Measurements from ENCODE around the gene ZNF423.

ZNF423 gene

DNA sequence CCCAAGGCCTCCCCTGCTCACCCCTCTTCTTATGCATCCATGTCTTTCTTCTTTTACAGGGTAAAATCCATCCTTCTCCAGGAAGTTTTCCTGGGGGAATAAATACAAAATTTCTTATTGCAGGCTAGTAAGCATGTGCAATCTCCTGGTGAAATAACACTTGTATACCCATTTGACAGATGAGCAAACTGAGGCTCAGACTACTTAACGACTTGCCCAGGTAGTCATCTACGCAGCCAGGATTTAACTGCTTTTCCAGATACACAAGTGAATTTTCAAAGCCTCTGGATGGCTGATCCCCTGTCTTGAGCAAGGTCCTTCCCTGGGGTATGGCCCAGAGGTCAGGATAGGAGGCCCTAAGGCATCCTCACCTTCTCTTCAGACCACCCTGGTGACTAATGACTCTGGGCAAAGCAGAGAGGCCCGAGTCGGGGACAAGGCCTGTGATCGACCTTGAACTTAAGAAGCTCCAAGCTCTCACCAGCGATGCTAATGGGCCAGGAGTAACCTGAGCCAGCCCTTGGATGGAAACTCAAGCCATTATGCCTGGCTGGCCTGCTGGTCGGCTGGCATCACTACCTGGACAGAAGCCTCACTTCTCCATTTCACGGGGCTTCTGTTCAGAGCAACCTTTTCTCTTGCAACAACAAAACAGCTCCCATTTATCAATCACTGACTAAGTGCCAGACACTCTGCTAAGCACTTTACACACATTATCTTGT lies 33.1 kb downstream of the ZNF423 start:
- DNase-seq (ENCODE audit: low spot score) = no peak

DNA sequence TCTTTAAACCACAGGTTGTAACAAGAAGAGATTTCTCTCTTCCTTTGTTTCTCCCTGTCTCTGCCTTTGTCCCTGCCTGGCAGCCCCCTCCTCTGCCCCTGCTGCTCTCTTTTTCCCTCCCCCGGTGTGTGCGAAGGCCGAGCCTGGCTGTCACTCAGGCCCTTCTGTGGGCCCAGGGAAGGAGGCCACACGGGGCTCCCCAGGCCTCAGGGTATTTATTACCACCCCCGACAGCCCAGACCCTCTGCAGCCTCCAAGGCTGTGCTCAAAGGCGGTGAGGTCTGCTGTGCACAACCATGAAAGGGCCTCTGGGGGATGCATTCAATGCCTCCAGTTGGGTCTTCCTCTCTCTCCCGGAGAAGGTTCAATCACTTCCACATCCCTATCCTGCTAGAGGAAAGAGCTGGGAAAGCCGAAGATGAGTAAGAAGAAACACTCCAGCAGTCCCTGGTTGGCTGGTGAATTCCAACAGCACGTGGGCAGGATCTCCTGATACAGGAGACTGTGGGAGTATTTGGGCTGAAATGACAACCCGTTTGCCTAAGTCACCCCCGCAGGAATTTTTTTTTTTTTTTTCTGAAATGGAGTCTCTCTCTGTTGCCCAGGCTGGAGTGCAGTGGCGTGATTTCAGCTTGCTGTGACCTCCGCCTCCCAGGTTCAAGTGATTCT lies 34.2 kb downstream of the ZNF423 start:
- no peak for DNase-seq (ENCODE audit: low spot score)

DNA sequence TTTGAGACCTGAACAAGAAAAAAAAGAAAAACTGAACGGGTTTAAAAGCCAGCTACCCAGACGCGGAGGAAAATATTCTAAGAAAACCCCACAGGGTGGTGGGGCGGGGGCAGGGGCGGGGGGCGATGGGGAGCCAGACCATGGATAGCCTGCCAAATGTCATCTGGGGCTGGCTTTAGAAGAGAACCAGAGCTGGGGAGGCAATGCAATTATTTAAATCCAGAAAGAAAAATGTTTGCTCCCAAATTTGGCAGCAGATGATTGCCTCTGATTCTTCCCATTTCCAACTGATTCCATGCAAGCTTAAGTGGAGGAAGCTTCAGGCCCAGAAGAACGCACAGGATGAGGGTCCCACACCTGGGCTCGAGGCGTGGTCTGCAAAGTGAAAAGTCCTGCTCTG lies 34.8 kb downstream of the ZNF423 start:
- no peak for DNase-seq (ENCODE audit: low spot score)

DNA sequence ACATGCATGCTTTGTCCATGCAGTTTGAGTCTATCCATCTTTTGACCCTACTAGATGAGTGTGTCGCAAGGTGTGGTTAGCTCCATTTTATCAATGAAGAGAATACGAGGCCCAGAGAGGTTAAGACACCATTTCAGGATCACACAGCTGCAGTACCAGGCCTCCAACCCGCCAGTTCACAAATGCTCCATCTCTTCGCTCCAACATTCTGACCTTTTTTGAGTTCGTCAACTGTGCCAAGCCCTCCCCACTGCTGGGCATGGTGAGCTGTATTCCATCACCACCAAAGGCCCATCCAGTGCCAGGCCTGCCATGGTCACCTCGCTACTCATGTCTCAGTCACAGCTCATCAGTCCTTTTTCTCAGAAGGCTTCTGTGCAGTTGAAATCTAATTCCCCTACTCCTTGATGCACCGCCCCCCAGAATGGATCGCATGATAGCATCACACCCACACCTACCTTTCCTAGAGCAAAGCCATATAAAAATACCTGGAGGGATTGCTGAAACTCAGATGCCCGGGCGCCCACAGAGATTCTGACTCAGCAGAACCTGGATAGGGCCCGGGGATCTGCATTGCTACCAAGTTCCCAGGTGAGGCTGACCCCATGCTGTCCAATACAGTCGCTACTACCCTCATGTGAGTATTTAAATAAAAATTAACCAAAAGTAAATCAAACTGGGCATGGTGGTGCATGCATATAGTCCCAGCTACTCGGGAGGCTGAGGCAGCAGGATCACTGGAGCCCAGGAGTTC lies 38.0 kb downstream of the ZNF423 start:
- DNase-seq (ENCODE audit: low spot score) = no peak

DNA sequence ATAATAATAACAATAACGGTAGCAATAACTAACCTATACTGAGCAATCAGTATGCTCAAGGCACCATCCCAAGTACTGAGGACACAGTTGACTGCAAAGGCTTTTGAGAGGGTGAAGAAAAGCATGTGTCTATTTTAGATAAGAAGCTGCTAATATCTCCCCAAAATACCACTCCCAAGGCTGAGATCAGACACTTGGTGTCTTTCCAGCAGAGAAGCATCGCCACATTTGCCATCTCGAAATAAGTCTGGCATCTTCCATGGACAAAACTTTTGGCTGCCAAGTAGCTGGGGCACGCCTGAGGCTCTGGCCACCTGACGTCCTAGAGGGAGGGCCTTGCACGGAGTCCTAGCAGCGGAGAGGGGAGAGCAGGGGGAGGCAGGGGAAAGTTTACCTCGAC lies 39.0 kb downstream of the ZNF423 start:
- DNase-seq (ENCODE audit: low spot score) = no peak

DNA sequence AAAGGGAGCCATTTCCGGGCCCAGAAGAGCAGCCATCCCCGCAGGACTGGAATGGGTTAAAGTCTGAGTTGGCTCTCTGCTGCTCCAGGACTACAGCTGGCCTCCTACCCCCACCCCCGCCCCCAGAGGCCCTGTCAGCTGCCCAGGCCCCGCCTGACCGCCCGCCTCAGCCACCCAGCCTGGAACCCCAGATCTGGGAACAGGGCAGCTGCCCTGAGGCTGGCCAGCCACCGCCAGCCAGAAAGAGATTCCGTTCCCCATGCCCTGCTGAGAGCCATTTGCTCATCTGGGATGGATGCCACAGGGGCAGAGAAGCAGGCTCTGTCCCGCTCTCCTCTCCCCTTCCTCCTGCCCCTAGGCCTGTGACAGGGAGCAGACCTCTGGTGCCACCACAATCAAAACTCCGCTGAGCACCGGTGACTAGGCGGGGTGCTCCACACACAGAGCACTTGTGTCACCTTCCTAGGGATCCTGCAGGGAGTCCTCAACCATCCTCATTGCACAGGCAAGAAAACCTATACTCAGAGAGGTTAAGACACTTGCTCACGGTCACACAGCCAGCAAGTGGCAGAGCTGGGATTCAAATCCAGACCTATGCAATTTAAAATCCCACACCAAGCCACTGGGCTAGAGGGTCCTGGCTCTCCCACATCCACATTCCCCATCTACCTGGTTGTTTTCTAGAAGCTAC lies 44.1 kb downstream of the ZNF423 start:
- no peak for DNase-seq (ENCODE audit: low spot score)

DNA sequence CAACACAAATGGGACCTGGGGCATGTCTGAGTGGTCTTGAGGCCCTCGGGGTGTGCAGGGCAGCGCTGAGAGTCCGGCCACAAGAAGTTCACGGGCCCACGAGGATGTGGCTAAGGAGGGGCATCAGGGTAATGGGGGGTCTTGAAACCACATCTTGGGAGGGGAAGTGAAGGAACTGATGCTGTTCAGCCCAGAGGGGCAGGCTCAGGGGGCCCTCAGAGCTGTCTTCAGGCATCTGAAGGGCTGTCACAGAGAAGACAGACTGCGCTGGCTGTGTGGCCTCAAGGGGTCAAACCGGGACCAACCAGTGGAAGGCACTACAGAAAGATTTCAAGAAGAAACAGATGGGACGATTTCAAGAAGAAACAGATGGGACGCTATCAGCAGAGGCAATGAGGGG lies 45.1 kb downstream of the ZNF423 start:
- no peak for DNase-seq (ENCODE audit: low spot score)

DNA sequence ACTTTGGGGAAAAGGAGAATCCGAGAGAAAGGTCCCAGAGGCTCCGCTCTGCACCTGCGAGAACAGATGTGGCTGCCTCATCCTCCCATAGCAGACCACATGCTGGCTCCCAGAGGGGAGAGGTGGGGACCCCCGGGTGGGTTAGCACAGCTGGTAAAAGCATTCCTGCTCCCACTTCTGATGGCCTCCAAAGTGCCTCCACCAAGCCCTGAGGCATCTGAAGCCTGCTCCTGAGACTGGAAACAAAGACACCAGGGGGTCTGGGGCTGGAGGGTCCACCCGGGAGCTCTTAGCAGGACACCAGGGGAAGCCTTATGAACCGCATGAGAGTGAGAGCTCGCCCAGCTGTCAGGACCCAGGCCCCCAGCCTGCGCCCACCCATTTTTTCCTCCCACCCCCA lies 46.4 kb downstream of the ZNF423 start:
- no peak for DNase-seq (ENCODE audit: low spot score)

DNA sequence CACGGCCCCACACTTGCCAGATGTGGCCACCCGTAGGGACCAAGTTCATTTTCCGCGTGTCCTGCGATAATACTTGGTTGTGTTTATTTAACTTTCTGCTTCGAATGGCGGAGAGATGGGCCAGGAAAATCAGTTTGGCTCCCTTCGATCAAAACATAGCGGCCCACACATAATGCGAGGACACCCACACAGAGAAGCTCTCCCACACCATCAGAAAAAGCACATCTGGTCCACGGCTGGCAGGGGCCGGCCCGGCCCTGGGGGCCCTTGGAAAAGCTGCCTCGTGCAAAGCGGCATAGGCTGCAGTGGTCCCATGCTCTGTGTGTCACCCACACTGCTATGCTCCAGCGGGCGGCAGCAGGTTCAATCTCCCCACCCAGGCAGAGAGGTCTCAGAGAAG lies 46.9 kb downstream of the ZNF423 start:
- DNase-seq (ENCODE audit: low spot score) = no peak

DNA sequence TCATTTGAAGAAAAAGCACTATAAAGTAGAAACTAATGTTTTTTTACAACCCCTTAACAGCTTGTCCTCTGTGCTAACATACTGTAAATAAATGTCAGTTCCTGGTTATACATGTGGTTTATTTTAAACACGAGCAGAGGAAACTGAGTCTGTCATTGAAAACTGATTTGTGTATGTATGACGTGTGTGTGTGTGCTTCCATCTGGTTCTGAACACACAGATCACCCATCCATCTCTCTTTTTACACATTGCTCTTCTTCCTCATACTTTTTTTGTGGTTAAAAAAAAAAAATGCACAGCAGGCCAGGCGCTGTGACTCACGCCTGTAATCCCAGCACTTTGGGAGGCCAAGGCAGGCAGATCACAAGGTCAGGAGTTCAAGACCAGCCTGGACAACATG lies 49.5 kb downstream of the ZNF423 start:
- no peak for DNase-seq (ENCODE audit: low spot score)

DNA sequence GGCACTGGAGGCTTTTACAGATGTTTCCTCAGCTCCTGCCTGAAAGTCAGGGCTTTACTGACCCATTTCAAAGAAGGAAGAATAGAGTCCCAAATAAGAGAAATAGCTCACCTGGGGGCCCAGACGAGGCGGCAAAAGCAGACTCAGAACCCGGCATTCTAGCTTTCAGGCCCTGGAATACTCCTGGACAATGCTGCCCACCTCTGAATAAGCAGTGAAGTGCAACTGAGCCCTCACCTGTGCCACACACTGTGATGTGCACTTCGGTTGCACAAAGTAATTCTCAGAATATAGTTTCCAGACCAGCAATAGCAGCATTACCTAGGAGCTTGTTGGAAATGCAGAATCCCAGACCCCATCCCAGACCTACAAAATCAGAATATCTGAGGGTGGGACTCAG lies 54.6 kb downstream of the ZNF423 start:
- no peak for DNase-seq (ENCODE audit: low spot score)

DNA sequence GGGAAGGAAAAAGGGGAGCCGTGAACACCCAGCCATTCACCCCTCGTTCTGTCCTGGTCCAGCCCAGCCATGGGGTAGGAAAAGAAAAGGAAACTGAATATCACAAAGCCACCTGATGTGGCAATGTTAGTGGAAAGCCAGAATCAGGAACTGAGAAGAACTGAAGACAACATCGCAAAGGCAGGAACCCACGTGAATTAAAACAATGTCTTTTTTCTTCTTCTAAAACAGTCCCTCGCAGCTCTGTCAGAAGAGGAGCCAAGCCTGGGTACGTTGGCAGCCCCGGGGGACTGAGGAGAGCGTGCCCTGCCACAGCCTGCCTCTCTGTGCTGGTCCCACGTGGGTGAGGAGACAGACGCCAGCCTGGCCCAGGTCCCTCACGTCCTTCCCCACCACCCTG lies 55.0 kb downstream of the ZNF423 start:
- no peak for DNase-seq (ENCODE audit: low spot score)

DNA sequence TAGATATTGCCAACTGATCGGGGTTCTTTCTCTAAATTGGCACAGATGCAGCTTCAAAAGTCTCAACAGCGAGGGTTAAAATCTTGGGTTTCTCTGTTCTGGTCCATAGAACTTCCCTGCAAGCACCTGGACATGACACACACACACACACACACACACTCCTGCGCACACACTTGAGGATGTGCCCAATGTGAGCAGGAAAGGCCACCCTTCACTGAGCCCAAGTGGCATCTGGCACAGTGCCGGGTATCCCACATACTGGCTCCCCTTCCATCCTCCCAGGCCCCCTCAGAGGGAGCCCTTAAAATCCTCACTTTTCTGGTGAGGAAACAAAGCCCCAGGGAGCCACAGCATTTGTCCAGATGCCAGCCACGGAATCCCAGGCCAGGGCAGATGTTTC lies 55.5 kb downstream of the ZNF423 start:
- DNase-seq (ENCODE audit: low spot score) = no peak

DNA sequence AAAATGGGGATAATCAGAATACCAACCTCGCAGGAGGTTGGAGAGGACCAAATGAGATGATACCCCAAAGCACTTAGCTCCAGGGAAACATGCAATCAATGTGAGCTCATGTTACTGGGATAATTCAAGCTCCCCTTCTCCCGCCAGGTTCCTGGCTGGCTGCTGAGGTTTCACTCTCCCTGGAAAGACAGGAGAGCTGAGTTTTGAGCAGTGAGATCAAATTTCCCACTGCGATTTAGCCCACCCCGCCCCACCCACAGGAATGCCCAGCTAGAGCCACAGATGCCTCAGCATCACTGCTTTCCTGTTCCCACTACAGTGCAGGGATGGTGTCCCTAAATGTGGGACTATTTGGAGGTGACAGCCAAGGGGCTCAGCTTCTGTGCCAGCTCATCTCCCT lies 56.7 kb downstream of the ZNF423 start:
- DNase-seq (ENCODE audit: low spot score) = no peak

DNA sequence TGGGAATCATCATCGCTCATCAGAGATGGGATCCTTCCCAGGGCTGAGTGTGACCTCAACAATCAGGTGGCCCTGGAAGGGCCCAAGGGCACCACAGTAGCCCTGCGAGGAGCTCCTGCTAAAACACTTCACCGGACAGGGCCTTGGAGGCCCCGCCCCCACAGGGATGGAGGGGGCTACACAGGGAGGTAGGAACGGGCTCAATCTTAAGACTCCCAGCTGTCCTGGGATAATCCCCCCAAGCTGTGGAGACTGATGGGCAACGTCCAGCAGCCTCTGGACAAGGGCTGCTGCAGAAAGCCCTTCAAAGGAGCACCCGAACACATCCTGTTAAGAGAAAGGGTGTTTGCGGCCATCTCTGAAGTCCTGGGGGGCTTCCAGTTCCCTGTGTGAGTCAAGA lies 60.4 kb downstream of the ZNF423 start:
- no peak for DNase-seq (ENCODE audit: low spot score)

DNA sequence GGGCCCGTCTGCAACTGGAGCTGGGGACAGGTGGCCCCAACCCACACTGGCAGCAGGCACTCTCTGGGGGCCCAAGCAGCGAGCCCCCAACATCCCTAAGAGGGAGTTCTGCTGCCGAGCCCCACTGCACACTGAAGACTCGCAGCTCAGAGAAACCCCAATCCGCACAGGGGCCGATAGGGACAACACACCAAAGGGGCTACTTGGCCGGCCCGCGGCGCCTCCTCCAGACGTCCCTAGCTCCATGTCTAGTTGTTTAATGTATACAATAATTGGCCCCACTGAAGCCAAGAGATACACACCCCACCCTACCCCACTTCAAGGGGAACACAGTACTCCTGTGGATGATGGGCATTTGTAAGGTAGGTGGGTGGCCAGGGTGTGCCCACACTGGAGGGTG lies 62.7 kb downstream of the ZNF423 start:
- DNase-seq (ENCODE audit: low spot score) = no peak

DNA sequence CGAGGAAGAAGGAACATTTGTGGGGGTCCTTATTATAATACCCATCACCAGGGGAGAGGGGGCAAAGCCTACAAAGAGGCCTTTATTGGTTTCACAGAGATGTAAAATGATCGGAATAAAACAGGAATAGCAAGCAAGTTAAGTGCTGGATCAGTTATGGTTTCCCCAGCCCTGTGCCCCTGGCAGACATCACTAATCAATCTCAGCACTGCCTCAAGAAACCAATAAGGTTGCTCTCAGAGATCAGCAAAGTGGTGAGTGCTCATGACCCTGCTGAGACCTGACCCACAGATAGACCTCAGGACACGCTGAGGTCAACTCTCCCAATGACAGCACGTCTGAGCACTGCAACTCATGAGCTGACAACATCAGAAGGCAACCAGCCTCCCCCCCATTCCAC lies 66.3 kb downstream of the ZNF423 start:
- no peak for DNase-seq (ENCODE audit: low spot score)

DNA sequence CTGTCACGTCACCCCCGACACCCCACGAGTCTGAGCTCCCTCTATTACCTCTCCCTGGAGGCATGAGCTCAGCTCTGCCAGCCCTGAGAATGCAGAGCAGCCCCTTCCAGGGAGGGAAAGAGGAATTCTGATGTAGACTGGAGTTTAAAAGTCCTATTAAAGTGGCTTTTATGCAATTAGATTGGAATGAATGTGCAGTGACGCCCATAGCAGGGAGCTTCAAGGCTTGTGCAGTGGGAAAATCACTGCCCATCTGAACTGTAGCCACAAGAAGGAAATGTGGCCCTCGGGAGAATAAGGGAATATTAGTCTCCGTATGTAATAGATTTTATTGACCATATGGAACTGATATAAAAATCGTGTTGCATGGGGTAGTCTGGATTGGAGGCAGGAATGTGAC lies 66.9 kb downstream of the ZNF423 start:
- no peak for DNase-seq (ENCODE audit: low spot score)

DNA sequence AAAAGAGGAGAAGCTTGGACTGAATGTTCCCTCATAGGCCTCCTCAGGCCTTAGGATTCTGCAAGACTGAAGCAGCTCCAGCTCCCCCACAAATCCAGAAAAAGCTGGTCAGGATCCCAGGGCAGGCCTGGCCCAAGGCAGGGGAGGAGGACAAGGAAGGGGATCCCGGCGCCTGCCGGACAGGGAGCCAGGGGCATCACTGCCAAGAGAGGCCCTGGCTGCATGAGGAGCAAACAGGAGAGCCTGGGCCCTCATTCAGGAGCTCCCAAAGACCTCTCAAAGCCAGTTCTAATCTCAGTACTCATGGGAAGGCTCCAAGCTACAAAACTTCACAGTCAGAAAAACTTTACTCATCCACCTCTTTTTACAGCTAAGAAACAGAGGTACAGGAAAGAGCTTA lies 67.3 kb downstream of the ZNF423 start:
- no peak for DNase-seq (ENCODE audit: low spot score)

DNA sequence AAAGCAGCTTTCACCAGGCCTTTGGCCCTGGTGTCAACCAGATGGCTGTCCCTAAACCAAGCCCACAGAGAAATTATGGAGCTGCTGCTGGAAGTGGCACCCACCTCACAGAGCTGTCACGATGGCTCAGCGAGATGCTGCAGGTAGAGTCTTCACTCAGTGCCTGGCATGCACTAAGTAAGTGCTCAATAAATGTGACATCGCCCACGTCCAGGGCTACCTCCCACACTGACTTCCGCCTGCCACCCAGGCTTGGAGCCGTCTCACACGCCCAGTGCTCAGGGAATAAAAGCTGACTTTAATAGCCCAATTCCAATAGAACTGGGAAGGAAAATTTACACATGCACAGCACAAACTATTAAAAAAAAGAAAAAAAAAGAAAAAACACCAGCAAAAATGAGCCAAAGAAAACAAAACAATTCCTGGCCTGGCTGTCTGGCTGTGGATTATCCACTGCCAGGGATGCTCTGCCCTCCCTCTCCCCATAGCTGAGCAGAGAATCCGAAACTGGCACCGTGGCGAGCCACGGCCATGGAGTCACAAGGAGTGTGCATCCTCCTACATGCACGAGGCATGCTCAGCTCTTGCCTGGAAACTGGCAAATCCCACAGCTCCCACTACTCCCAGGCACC lies 68.9 kb downstream of the ZNF423 start:
- no peak for DNase-seq (ENCODE audit: low spot score)

DNA sequence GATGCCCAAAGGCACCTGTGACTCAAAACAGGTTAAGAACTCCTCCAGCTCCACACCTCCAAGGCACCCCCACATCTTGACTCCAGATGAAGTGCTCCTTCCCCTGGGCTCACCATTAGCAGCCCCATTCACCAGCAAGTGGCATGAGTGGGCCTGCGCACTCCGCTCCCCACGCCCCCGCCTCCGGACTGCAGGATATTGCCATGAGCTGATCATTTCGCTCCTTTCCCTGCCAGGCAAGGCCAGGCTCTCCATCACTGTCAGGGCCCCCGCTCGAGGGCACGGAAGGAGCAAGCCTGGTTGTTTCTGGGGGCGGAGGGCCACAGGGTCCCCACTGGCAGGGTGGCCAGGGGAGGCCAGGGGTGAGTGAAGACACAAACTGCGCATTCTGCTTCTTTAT lies 69.9 kb downstream of the ZNF423 start:
- no peak for DNase-seq (ENCODE audit: low spot score)

DNA sequence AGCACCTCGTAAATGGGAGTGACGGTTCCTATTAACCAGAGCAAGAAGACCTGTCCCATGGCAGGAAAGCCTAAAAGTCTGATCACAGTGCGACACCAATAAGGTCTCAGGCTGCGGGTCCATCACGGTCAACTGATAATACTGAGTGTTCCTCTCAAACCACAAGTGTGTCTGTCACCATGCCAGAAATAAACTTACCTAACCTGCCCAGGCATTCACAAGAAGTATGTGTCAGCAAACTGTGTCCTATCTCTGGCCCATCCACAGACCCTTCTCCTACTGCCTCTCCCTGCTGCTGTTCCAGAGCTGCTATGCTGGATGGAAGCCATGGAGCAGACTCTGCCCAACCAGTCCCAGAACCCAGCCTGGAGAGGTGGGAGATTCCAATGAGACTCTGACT lies 73.5 kb downstream of the ZNF423 start:
- no peak for DNase-seq (ENCODE audit: low spot score)

Measured in CD4-positive, alpha-beta T cell treated with Interleukin-15 for 4 hours (primary cell).